Measurements from ENCODE around the gene INO80C. TPM values are rescaled to one million over a fixed set of nuclear protein-coding genes. Genes with fewer than 3 reads are reported as not detected.

The INO80C gene
- total RNA-seq, 2 experiments from 2014 or later, result 38.4 to 39.4 TPM

- H3K27me3 Mint-ChIP-seq, result no peaks in the 10 kb centered on the region
- no peaks in the 10 kb centered on the region for H3K9me3 Mint-ChIP-seq
- no peaks in the 10 kb centered on the region for H3K4me1 Mint-ChIP-seq
- no peak overlapping the region for H3K27ac Mint-ChIP-seq
- no peak overlapping the region for H3K4me3 Mint-ChIP-seq
- no peak for DNase-seq
- no peaks in the 10 kb centered on the region for H3K36me3 Mint-ChIP-seq
These were observed 53.9 kb downstream of the INO80C start for GRCh38 chr18:35443847-35444246.

DNA sequence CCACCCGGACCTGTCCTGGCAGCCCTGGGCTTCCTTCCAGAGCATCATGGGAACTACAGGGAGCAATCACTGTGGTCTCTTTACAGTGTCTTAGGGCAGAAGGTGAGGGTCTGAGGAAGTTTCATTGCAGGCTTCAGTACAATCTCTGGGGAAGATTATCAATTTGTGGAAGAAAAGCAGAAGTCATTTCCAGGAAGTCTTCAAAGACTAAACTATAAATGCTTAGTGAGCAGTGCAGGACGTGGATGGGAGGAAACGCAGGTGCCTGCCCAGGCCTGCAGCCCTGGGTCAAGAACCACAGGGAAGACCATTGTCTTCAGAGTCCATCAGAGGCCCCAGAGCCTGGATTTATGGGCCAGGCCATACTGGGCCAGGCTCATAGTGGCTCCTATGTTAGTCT, 54.3 kb downstream of the INO80C start:
- H3K4me1 Mint-ChIP-seq, result no peaks in the 10 kb centered on the region
- DNase-seq, result no peak
- no peaks in the 10 kb centered on the region for H3K27me3 Mint-ChIP-seq
- no peak overlapping the region for H3K4me3 Mint-ChIP-seq
- no peaks in the 10 kb centered on the region for H3K36me3 Mint-ChIP-seq
- H3K9me3 Mint-ChIP-seq, result no peaks in the 10 kb centered on the region
- H3K27ac Mint-ChIP-seq, result no peak overlapping the region

GRCh38 chr18:35442701-35443100, 55.1 kb downstream of the INO80C start:
- no peak for DNase-seq
- no peaks in the 10 kb centered on the region for H3K9me3 Mint-ChIP-seq

DNA sequence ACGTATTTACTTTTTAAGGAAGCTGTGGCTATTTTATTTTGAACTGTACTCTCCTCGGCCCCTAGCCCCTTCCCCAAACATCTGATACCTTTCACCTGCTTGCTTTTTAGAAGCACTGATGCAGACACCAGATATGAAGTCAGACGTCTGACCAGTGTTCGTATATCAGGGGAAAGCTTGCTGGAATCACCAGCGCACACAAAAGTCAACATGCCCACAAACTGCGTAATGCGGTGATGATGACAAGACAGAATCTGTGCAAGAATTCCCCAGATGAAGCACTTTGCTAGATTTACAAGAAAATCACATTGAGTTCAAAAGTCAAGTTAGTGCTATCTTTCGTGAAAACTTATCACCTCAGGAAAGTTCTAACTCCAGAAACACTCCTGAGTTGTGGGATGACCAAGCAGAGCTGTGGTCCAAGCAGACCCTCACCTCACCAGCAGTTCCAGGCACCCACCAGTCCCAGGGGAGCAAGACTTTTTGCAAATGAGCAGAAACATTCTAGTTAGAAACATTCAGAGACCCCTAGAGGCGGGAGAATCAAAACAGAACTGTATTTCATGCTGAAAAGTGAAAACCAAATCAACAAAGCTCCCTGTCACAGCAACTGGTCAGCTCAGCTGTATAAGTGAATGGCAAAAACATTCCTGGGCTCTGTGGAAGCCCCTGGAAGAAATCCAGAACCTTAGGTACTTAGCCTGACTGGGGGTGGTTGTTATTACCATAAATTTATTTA, 55.7 kb downstream of the INO80C start:
- H3K4me1 Mint-ChIP-seq, result no peaks in the 10 kb centered on the region
- no peaks in the 10 kb centered on the region for H3K9me3 Mint-ChIP-seq
- H3K36me3 Mint-ChIP-seq, result no peaks in the 10 kb centered on the region

More at GRCh38 chr18:35442701-35443100, 55.1 kb downstream of the INO80C start:
- Mint-ChIP-seq H3K4me3 (no peak overlapping the region), H3K27me3 (no peaks in the 10 kb centered on the region), H3K27ac (no peak overlapping the region), H3K4me1 (no peaks in the 10 kb centered on the region), H3K36me3 (no peaks in the 10 kb centered on the region)

DNA sequence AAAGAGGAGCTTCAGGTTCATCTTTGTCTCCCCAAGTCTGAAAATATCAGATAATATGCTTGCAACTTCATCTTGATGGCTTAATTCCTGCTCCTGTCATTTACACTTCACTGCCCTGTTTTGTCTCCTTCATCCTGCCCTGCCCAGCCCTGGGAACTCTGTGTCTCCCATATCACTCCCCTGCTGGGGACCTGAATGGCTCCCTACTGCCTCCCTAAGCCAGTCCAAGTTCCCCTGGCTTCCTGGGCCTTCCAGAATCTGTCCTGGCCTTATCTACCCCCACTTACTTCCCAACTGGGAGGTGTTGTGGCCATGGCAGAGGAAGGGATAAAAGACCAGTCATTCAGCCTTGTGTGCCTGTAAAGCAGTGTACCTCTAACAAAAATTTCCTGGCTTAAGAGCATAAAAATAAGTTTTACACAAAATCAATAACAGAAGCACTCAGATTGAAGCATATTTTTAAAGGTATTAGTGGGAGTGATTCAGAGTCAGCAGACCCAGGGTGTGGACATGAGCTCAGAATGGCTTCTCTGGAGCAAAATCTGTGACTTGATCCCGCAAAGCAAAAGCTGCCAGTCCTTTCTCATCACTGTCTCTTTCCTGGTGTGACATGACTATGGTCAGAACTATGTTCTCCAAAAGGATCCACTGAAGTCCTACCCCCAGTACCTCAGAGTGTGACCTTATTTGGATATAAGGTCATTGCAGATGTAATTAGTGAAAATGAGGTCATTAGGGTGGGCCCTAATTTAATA, 59.1 kb downstream of the INO80C start:
- peaks cover 10% of the 10 kb centered on the region for H3K9me3 Mint-ChIP-seq
- DNase-seq, result no peak
- no peak overlapping the region for H3K4me3 Mint-ChIP-seq
- no peak overlapping the region for H3K27ac Mint-ChIP-seq
- H3K4me1 Mint-ChIP-seq, result no peaks in the 10 kb centered on the region
- H3K27me3 Mint-ChIP-seq, result no peaks in the 10 kb centered on the region
- H3K36me3 Mint-ChIP-seq, result peaks cover 5% of the 10 kb centered on the region

More for the DNA sequence above, 55.7 kb downstream of the INO80C start:
- Mint-ChIP-seq H3K27me3 (no peaks in the 10 kb centered on the region), H3K4me3 (no peak overlapping the region), H3K27ac (no peak overlapping the region)
- DNase-seq, result no peak

DNA sequence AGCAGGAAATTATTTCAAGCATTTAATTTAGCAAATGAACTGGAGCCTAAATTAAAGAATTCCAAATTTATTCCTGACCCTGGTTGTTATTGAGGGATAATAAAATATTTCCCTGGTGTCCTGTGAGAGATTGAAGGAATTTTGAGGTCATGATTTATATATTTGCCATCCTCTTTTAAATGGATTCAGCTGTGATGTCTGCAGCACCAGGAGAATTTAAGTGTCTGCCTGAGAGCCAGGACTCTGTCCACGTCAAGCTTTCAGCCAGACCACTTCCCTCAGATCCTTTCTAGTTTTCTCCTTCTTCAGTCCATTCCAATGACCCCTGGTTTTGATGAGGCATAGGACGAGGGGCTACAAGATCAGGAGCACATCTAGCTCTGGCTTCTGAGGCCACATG, 59.9 kb downstream of the INO80C start:
- Mint-ChIP-seq H3K27ac (no peak overlapping the region), H3K4me1 (no peaks in the 10 kb centered on the region), H3K27me3 (no peaks in the 10 kb centered on the region), H3K4me3 (no peak overlapping the region), H3K9me3 (peaks cover 10% of the 10 kb centered on the region), H3K36me3 (peaks cover 5% of the 10 kb centered on the region)
- DNase-seq, result no peak

- Mint-ChIP-seq H3K4me1 (peaks cover 3% of the 10 kb centered on the region), H3K4me3 (no peak overlapping the region), H3K27ac (no peak overlapping the region), H3K36me3 (peaks cover 5% of the 10 kb centered on the region), H3K9me3 (peaks cover 10% of the 10 kb centered on the region), H3K27me3 (no peaks in the 10 kb centered on the region)
- DNase-seq, result no peak
These were observed 61.6 kb downstream of the INO80C start for GRCh38 chr18:35436076-35436649.

DNA sequence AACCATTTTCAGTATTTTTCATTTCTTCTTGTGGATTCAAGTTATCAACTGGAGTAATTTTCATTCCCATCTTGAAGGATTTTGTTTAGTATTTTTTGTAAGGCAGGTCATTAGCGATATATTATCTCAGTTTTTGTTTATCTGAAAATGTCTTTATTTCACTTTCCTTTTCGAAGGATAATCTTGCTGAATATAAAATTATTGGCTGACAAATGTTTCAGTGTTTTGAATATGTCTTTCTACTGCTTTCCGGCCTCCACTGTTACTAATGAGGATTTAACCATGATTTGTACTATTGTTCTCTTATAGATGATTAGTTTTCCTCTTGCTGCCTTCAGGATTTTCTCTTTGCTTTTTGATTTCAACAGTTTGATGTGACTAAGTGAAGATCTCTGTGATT, 62.4 kb downstream of the INO80C start:
- Mint-ChIP-seq H3K4me3 (no peak overlapping the region), H3K9me3 (peaks cover 10% of the 10 kb centered on the region), H3K4me1 (peaks cover 3% of the 10 kb centered on the region), H3K36me3 (peaks cover 5% of the 10 kb centered on the region), H3K27ac (no peak overlapping the region), H3K27me3 (no peaks in the 10 kb centered on the region)
- no peak for DNase-seq

DNA sequence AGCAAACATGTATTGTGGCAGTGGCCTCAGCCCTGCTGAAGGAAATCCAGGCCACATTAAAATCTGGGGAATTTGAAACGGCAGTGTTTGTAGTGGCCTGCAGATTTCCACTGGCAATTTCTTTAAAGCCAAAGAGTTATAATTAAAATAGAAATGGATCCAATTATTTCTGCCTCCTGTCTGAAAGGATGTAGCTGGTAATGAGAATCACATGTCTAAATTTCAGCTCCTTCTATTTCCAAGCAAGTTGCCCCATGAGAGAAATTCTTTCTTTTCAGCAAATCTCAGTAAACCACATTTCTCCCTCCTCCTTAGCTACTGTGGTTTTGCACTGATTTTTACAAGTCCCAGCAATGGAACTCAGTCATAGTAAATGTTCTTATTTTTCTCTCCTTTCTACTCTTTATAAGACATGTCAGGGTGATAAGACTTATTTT, 65.2 kb downstream of the INO80C start:
- Mint-ChIP-seq H3K9me3 (peaks cover 10% of the 10 kb centered on the region), H3K4me1 (peaks cover 5% of the 10 kb centered on the region), H3K4me3 (no peak overlapping the region), H3K27ac (no peak overlapping the region), H3K27me3 (no peaks in the 10 kb centered on the region), H3K36me3 (peaks cover 5% of the 10 kb centered on the region)
- no peak for DNase-seq

DNA sequence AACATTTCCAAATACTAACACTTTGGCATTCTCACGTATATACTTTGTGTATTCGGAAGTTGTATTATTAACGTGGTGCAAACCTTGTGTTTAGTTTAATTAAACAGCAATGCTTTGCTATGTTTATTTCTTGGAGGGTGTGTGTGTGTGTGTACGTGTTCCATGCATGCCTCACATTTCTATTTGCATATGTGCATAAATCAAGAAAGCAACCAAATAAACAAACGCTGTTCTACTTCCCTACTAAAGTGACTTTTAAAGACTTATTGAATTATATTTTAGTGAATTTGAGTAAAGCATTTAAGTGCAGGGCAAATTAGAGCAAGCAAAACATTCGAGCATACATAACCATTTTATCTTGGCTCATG, 66.4 kb downstream of the INO80C start:
- Mint-ChIP-seq H3K4me1 (peaks cover 5% of the 10 kb centered on the region), H3K27ac (no peak overlapping the region), H3K9me3 (peaks cover 10% of the 10 kb centered on the region), H3K27me3 (no peaks in the 10 kb centered on the region), H3K4me3 (no peak overlapping the region), H3K36me3 (peaks cover 5% of the 10 kb centered on the region)
- no peak for DNase-seq

DNA sequence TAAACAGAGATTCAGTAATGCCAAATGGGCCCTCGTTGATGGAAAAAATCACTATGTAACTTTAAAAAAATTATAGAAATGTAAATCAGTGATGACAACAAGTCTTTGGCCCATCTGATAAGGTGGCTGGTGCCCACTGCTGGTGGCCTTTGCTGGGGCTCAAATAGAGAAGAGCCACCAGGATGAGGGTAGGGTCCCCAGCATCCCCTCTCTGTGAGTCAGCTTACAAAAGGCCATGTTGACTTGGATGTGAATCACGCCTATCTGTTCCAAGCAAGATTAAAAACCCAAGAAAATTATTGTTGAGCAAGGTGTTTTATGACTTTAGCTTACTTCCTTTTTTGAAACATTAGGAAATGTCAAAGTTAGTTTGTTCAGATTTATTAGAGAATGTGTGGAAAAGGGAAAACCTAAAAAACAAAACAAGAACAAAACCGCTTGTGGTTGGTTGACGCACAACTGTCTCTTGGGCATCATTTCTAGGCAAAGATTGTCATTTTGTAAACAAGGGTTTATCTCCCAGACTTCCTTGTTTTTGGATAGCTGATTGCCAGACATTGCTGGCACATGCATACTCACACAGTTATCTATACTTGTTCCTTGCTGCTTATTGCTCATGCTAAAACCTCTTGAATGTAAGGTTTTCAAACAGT, 66.9 kb downstream of the INO80C start:
- Mint-ChIP-seq H3K9me3 (peaks cover 9% of the 10 kb centered on the region), H3K4me3 (no peak overlapping the region), H3K27me3 (no peaks in the 10 kb centered on the region), H3K27ac (no peak overlapping the region), H3K36me3 (peaks cover 4% of the 10 kb centered on the region), H3K4me1 (peaks cover 5% of the 10 kb centered on the region)
- DNase-seq, result no peak

GRCh38 chr18:35426786-35427185, 71.0 kb downstream of the INO80C start:
- peaks cover 2% of the 10 kb centered on the region for H3K4me1 Mint-ChIP-seq
- H3K27me3 Mint-ChIP-seq, result no peaks in the 10 kb centered on the region
- H3K4me3 Mint-ChIP-seq, result no peak overlapping the region
- DNase-seq, result no peak
- no peaks in the 10 kb centered on the region for H3K9me3 Mint-ChIP-seq
- no peaks in the 10 kb centered on the region for H3K36me3 Mint-ChIP-seq
- no peak overlapping the region for H3K27ac Mint-ChIP-seq

- Mint-ChIP-seq H3K27me3 (no peaks in the 10 kb centered on the region), H3K36me3 (no peaks in the 10 kb centered on the region), H3K4me1 (peaks cover 2% of the 10 kb centered on the region), H3K9me3 (no peaks in the 10 kb centered on the region), H3K4me3 (no peak overlapping the region), H3K27ac (no peak overlapping the region)
- DNase-seq, result no peak
These were observed 73.4 kb downstream of the INO80C start for GRCh38 chr18:35424356-35424755.

DNA sequence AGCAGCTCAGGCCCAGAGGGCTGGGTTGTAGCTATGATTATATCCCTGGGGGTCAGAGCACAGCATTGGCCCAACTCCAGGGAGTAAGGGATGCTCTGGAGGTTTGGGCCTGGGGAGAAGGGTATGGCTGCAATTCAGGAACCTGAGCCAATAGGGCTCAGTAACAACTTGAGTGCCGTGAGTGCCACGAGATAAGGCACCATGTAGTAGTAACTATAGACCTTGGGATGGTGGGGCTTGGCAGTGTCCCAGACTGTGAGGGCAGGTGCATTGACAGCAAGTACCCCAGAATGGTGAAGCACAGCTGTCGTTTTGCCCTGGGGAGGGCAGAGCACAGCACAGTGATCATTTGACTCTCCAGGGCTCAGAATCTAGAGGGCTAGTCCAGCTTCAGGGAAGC, 75.5 kb downstream of the INO80C start:
- Mint-ChIP-seq H3K4me1 (no peaks in the 10 kb centered on the region), H3K36me3 (peaks cover 5% of the 10 kb centered on the region), H3K9me3 (peaks cover 9% of the 10 kb centered on the region), H3K27ac (no peak overlapping the region), H3K27me3 (no peaks in the 10 kb centered on the region), H3K4me3 (no peak overlapping the region)
- DNase-seq, result no peak

DNA sequence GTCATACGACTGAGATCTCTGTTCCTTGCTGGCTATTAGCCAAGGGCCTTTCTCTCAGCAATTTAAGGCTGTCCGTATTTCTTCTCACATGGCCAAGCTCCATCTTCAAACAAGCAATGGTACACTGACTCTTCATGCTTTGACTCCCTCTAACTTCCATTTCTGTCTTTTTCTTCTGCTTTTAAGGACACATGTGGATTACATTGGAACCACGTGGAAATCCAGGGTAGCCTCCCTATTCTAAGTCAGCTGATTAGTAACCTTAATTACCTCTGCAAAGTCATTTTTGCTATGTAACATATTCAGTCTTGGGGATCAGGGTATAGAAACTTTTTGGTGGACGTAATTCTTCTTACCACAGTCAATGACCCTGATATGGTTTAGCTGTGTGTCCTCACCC, 79.2 kb downstream of the INO80C start:
- Mint-ChIP-seq H3K36me3 (peaks cover 7% of the 10 kb centered on the region), H3K4me3 (no peak overlapping the region)

More for the DNA sequence above, 79.2 kb downstream of the INO80C start:
- no peak for DNase-seq
- Mint-ChIP-seq H3K27ac (no peak overlapping the region), H3K9me3 (peaks cover 12% of the 10 kb centered on the region), H3K4me1 (peaks cover 20% of the 10 kb centered on the region), H3K27me3 (no peaks in the 10 kb centered on the region)
